HEK293T (cell line): ENCODE results near the gene ADIPOQ.

ENCODE experiments used
- BHLHE40 ChIP-seq: fragments of 450-650 bp; IDR thresholded peaks from 2 replicates; pipeline ENCODE4 v1.6.1; 2016; ENCODE audit warnings: mild to moderate bottlenecking, moderate library complexity, borderline replicate concordance
- ELF4 ChIP-seq: fragments of 450-650 bp; IDR thresholded peaks from 2 replicates; pipeline ENCODE4 v1.6.1; 2017; ENCODE audit warnings: antibody characterized with exemption
- FOXK2 ChIP-seq: fragments of 450-650 bp; IDR thresholded peaks from 2 replicates; pipeline ENCODE4 v1.6.1; 2016; ENCODE audit warnings: mild to moderate bottlenecking
- FOXM1 ChIP-seq: fragments of 450-650 bp; IDR thresholded peaks from 2 replicates; pipeline ENCODE4 v1.6.1; 2017; ENCODE audit warnings: mild to moderate bottlenecking, borderline replicate concordance
- HDGF ChIP-seq: fragments of 450-650 bp; IDR thresholded peaks from 2 replicates; pipeline ENCODE4 v1.6.1; 2017; ENCODE audit warnings: antibody characterized with exemption, borderline replicate concordance
- L3MBTL2 ChIP-seq: fragments of 450-650 bp; conservative IDR thresholded peaks from 2 replicates; pipeline ENCODE4 v1.6.1; 2016; ENCODE audit warnings: mild to moderate bottlenecking
- LEF1 ChIP-seq: fragments of 450-650 bp; IDR thresholded peaks from 2 replicates; pipeline ENCODE4 v1.6.1; 2017; ENCODE audit warnings: mild to moderate bottlenecking, borderline replicate concordance
- NFRKB ChIP-seq: fragments of 450-650 bp; IDR thresholded peaks from 2 replicates; pipeline ENCODE4 v1.6.1; 2016; ENCODE audit warnings: mild to moderate bottlenecking, moderate library complexity
- SP1 ChIP-seq: fragments of 450-650 bp; IDR thresholded peaks from 2 replicates; pipeline ENCODE4 v1.6.1; 2017
- ZNF384 ChIP-seq: fragments of 450-650 bp; IDR thresholded peaks from 2 replicates; pipeline ENCODE4 v1.6.1; 2016
- TF ChIP-seq, protein P1 (sequence below): fragments of 450-650 bp; IDR thresholded peaks from 2 replicates; pipeline ENCODE4 v1.6.1; 2016

DNA sequence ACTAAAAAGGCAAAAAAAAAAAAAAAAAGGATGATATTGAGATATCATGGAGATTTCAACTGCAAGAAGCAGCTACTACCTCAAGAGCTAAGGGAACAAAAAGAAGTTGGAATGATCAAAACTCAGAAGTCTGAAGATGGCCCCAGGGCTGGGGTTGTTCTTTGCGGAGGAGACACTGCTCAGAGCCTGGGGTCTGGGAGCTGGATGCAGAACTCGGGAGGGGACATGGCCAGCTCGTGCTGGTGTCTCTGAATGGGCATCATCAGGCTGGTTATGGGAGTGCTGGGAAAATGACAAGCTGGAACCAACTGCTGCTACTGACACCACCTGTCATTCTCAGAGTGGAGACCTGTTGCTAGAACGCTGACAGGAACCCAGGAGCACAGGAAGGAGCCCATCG lies 14.2 kb upstream of the ADIPOQ start:
- TF ChIP-seq, protein P1, sequence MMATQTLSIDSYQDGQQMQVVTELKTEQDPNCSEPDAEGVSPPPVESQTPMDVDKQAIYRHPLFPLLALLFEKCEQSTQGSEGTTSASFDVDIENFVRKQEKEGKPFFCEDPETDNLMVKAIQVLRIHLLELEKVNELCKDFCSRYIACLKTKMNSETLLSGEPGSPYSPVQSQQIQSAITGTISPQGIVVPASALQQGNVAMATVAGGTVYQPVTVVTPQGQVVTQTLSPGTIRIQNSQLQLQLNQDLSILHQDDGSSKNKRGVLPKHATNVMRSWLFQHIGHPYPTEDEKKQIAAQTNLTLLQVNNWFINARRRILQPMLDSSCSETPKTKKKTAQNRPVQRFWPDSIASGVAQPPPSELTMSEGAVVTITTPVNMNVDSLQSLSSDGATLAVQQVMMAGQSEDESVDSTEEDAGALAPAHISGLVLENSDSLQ: no peak
- no peak for TF ChIP-seq L3MBTL2
- no peak for TF ChIP-seq FOXK2
- no peak for TF ChIP-seq ELF4
- no peak for TF ChIP-seq FOXM1
- TF ChIP-seq BHLHE40: no peak
- no peak for TF ChIP-seq ZNF384
- no peak for TF ChIP-seq NFRKB
- no peak for TF ChIP-seq HDGF
- no peak for TF ChIP-seq SP1
- TF ChIP-seq LEF1: no peak
